Measurements from ENCODE around the gene INTS6.

INTS6 gene

DNA sequence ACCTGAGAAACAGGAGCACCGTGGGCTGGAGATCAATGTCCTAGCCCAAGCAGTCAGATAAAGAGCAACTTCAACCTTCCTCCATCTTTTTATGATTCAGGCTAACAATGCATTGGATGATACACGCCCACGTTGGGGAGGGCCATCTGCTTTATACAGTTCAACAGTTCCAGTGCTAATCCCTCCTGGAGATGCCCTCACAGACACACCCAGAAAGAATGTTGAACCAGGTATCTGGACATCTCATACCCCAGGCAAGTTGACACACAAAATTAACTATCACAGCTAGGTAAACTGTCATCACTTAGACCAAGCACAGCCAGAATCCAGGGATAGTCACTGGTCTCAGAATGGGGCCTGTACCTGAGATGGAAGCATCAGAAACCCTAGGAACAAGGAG, 134.0 kb downstream of the INTS6 start:
- DNase-seq (ENCODE audit: low read depth): no peak

- no peak for DNase-seq (ENCODE audit: low read depth)
Measured at GRCh38 chr13:51318015-51318414, 134.8 kb downstream of the INTS6 start.

- DNase-seq (ENCODE audit: low read depth): no peak
Measured at GRCh38 chr13:51317262-51317661, 135.6 kb downstream of the INTS6 start.

GRCh38 chr13:51313619-51314018, 139.2 kb downstream of the INTS6 start:
- DNase-seq (ENCODE audit: low read depth): no peak

DNA sequence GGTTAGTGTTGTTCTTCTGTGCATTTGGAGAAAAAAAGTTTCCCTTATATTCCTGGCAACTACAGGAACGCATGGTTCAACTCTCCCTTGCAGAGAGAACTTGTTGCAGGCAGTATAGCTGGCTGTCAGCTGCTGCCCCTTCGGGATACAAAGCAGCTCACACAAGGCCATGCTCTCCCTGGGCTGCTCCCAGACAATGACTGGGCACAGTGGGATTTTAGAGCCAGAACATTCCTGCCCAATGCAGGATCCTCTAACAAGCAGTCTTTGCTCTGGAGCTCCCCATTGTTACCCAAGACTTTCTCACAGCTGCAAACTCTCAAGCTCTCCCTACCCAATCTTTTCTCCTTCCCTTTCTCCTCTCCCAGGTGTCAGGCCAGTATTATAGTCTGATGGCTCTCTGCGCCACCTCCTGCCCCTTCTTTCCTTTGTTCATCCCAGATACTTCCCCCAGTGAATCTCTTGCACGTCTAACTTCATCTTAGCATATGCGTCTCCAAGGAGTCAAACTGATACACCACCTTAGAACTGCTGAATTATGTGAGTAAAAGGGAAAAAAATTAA, 140.8 kb downstream of the INTS6 start:
- DNase-seq (ENCODE audit: low read depth): no peak

All from activated T-cell treated with anti-CD3 and anti-CD28 coated beads for 24 hours (primary cell).